GM19397 (cell line): ENCODE results near the gene ABCA3.
"Not testable (repeated sequence)": the region's sequence is repeated elsewhere in the genome, so short reads cannot be mapped to it uniquely, and the experiment has no call there.

ENCODE experiments used
- ATAC-seq: cut with Tn5 transposase; IDR thresholded peaks from one replicate; pipeline ENCODE4 v1.9.1; 2021; ENCODE audit warnings: mild to moderate bottlenecking, moderate library complexity; ENCODE audit not compliant: unreplicated experiment

Gene ABCA3

GRCh38 chr16:2282866-2283555, 57.5 kb downstream of the ABCA3 start:
- no peak for ATAC-seq

GRCh38 chr16:2282262-2282661, 58.3 kb downstream of the ABCA3 start:
- no peak for ATAC-seq

- ATAC-seq: no peak
These were observed 59.5 kb downstream of the ABCA3 start for GRCh38 chr16:2280981-2281542.

GRCh38 chr16:2280461-2280860, 60.1 kb downstream of the ABCA3 start:
- ATAC-seq: no peak

- no peak for ATAC-seq
These were observed 61.4 kb downstream of the ABCA3 start for GRCh38 chr16:2278956-2279800.

GRCh38 chr16:2278272-2278608, 62.3 kb downstream of the ABCA3 start:
- no peak for ATAC-seq

GRCh38 chr16:2277466-2278271, 62.9 kb downstream of the ABCA3 start:
- no peak for ATAC-seq

- no peak for ATAC-seq
These were observed 63.9 kb downstream of the ABCA3 start for GRCh38 chr16:2276368-2277195.

GRCh38 chr16:2275476-2276367, 64.8 kb downstream of the ABCA3 start:
- no peak for ATAC-seq

GRCh38 chr16:2273931-2274330, 66.6 kb downstream of the ABCA3 start:
- ATAC-seq: no peak

- ATAC-seq: no peak
These were observed 67.0 kb downstream of the ABCA3 start for GRCh38 chr16:2273484-2273883.

- no peak for ATAC-seq
These were observed 68.6 kb downstream of the ABCA3 start for GRCh38 chr16:2271848-2272461.

GRCh38 chr16:2270588-2271470, 69.7 kb downstream of the ABCA3 start:
- ATAC-seq: no peak

GRCh38 chr16:2270070-2270462, 70.5 kb downstream of the ABCA3 start:
- ATAC-seq: no peak

- ATAC-seq: peak; percentile 79
These were observed 72.4 kb downstream of the ABCA3 start, which contains the start of gene RNPS1 for GRCh38 chr16:2267913-2268666. RNPS1 (minus strand) TSS chr16:2268126; CDS start chr16:2264643, 3,483 bp downstream.

GRCh38 chr16:2267505-2267912, 73.0 kb downstream of the ABCA3 start:
- peak; percentile 54 for ATAC-seq

- ATAC-seq: not testable (repeated sequence)
These were observed 73.6 kb downstream of the ABCA3 start for GRCh38 chr16:2266887-2267286.
